Astrocyte (in vitro differentiated cells and primary cell): ENCODE results near the gene TTLL8.

Experiments used
- CTCF ChIP-seq: IDR thresholded peaks from 2 replicates; pipeline ENCODE4 v1.5.1; 2011; ENCODE audit warnings: low read depth, mild to moderate bottlenecking, inconsistent platforms, low read length, moderate library complexity; ENCODE audit not compliant: insufficient read depth
- EZH2 ChIP-seq: IDR thresholded peaks from 2 replicates; pipeline ENCODE4 v1.6.1; 2012; ENCODE audit warnings: mild to moderate bottlenecking, low read length, inconsistent platforms; ENCODE audit not compliant: insufficient read depth

- TF ChIP-seq CTCF, result no peak
- no peak for TF ChIP-seq EZH2
These were observed 88.2 kb downstream of the TTLL8 start for GRCh38 chr22:49969751-49970527.
